IPS-18c (cell line): ENCODE data around the gene DEFB125.
"Not testable (repeated sequence)": the region's sequence is repeated elsewhere in the genome, so short reads cannot be mapped to it uniquely, and the experiment has no call there.

Source experiments
- H3K4me3 ChIP-seq: 2 replicates; pipeline ENCODE4 v1.7.0; 2013; ENCODE audit warnings: low read depth, mild to moderate bottlenecking, low read length, moderate library complexity; ENCODE audit not compliant: insufficient read depth
- H3K9me3 ChIP-seq: one replicate; pipeline ENCODE4 v1.6.1; 2013; ENCODE audit warnings: mild to moderate bottlenecking, low read length, moderate library complexity; ENCODE audit not compliant: control insufficient read depth, insufficient read depth

The DEFB125 gene

GRCh38 chr20:87401-87800 lies at the start of gene DEFB125:
TSS of gene DEFB125 (plus strand) at chr20:87672. CDS start at chr20:87710, 38 bp downstream.
- Histone ChIP-seq H3K4me3 (no peak within 1 kb of the TSS), H3K9me3 (no peaks in the 10 kb centered on the region)

GRCh38 chr20:60035-60918 lies 27.2 kb upstream of the DEFB125 start:
- peaks cover 10% of the 10 kb centered on the region for H3K9me3 ChIP-seq
- H3K4me3 ChIP-seq: no peak overlapping the region

- Histone ChIP-seq H3K9me3 (peaks cover 10% of the 10 kb centered on the region), H3K4me3 (no peak overlapping the region)
Observed at GRCh38 chr20:61230-61629, 26.2 kb upstream of the DEFB125 start.

GRCh38 chr20:61757-62156 lies 25.7 kb upstream of the DEFB125 start:
- H3K4me3 ChIP-seq: no peak overlapping the region
- peaks cover 10% of the 10 kb centered on the region for H3K9me3 ChIP-seq

GRCh38 chr20:62487-62886 lies 25.0 kb upstream of the DEFB125 start:
- peaks cover 14% of the 10 kb centered on the region for H3K9me3 ChIP-seq
- peak overlapping the region; percentile 31; the same call in 1 of the 2 replicates for H3K4me3 ChIP-seq

GRCh38 chr20:64026-64603 lies 23.4 kb upstream of the DEFB125 start:
- Histone ChIP-seq H3K4me3 (no peak overlapping the region), H3K9me3 (peaks cover 14% of the 10 kb centered on the region)

GRCh38 chr20:64766-65322 lies 22.6 kb upstream of the DEFB125 start:
- H3K9me3 ChIP-seq: peaks cover 14% of the 10 kb centered on the region
- no peak overlapping the region for H3K4me3 ChIP-seq

- Histone ChIP-seq H3K4me3 (no peak overlapping the region), H3K9me3 (peaks cover 3% of the 10 kb centered on the region)
Observed at GRCh38 chr20:77231-77630, 10.2 kb upstream of the DEFB125 start.

- peaks cover 3% of the 10 kb centered on the region for H3K9me3 ChIP-seq
- H3K4me3 ChIP-seq: no peak overlapping the region
Observed at GRCh38 chr20:78338-78737, 9.1 kb upstream of the DEFB125 start.

GRCh38 chr20:79565-79964 lies 7.9 kb upstream of the DEFB125 start:
- H3K9me3 ChIP-seq: peaks cover 3% of the 10 kb centered on the region
- H3K4me3 ChIP-seq: no peak overlapping the region

- Histone ChIP-seq H3K4me3 (no peak overlapping the region), H3K9me3 (peaks cover 2% of the 10 kb centered on the region)
Observed at GRCh38 chr20:90651-91050, 3.2 kb downstream of the DEFB125 start.

GRCh38 chr20:93641-94040 lies 6.2 kb downstream of the DEFB125 start:
- H3K9me3 ChIP-seq: peaks cover 2% of the 10 kb centered on the region
- no peak overlapping the region for H3K4me3 ChIP-seq

GRCh38 chr20:95215-95614 lies 7.7 kb downstream of the DEFB125 start:
- H3K9me3 ChIP-seq: peaks cover 2% of the 10 kb centered on the region

GRCh38 chr20:97691-98090 lies 10.2 kb downstream of the DEFB125 start:
- H3K4me3 ChIP-seq, H3K9me3 ChIP-seq: not testable (repeated sequence)

More at GRCh38 chr20:95215-95614, 7.7 kb downstream of the DEFB125 start:
- no peak overlapping the region for H3K4me3 ChIP-seq

GRCh38 chr20:101975-102374 lies 14.5 kb downstream of the DEFB125 start:
- H3K4me3 ChIP-seq: no peak overlapping the region
- H3K9me3 ChIP-seq: no peaks in the 10 kb centered on the region

GRCh38 chr20:103456-103855 lies 16.0 kb downstream of the DEFB125 start:
- Histone ChIP-seq H3K9me3 (no peaks in the 10 kb centered on the region), H3K4me3 (no peak overlapping the region)

- Histone ChIP-seq H3K9me3 (peaks cover 7% of the 10 kb centered on the region), H3K4me3 (no peak overlapping the region)
Observed at GRCh38 chr20:112396-112795, 24.9 kb downstream of the DEFB125 start.

- no peak overlapping the region for H3K4me3 ChIP-seq
- H3K9me3 ChIP-seq: peaks cover 7% of the 10 kb centered on the region
Observed at GRCh38 chr20:117518-117917, 30.0 kb downstream of the DEFB125 start.
